IMR-90 (cell line): Measurements from ENCODE around the gene IL12RB2. TPM values are rescaled to one million over a fixed set of nuclear protein-coding genes. Genes with fewer than 3 reads are reported as not detected.

Source experiments
- ATAC-seq: fragments of 200-7000 bp; cut with Tn5 transposase; 2 replicates; pipeline ENCODE4 v1.9.1; 2020; ENCODE audit warnings: low read depth, mild to moderate bottlenecking, moderate library complexity
- BruUV-seq: library from RNA; stranded (reverse); fragments of 400-500 nt; replicated peaks from 2 replicates; lab custom pipeline; 2021; lab: Mats Ljungman, UMichigan
- CTCF ChIA-PET: fragments of 300-600 bp; formaldehyde crosslinking; extraction: SDS; loops from one replicate; lab custom pipeline; 2021; ENCODE audit warnings: antibody characterized with exemption; lab: Yijun Ruan, JAX
- POLR2A ChIA-PET: fragments of 300-600 bp; sonication (Branson Sonifier 250); formaldehyde crosslinking; loops from one replicate; lab custom pipeline; 2022; ENCODE audit warnings: antibody characterized with exemption; ENCODE audit not compliant: unreplicated experiment; lab: Charles Lee
- DNase-seq: peaks from one replicate; pipeline ENCODE4 v3.0.0; 2013
- H2AFZ ChIP-seq: replicated peaks from 2 replicates; pipeline ENCODE3; 2013; ENCODE audit warnings: low read length, mild to moderate bottlenecking; ENCODE audit not compliant: poor library complexity
- H2AK5ac ChIP-seq: 2 replicates; pipeline ENCODE4 v1.6.1; 2013; ENCODE audit warnings: low read depth, low read length, inconsistent platforms
- H2AK9ac ChIP-seq: replicated peaks from 2 replicates; pipeline ENCODE3; 2013; ENCODE audit warnings: mild to moderate bottlenecking, low read depth, low read length, moderate library complexity; ENCODE audit not compliant: poor library complexity
- H2BK120ac ChIP-seq: 2 replicates; pipeline ENCODE4 v1.6.1; 2013; ENCODE audit warnings: low read depth, low read length, inconsistent platforms
- H2BK15ac ChIP-seq: 3 replicates; pipeline ENCODE4 v1.6.1; 2013; ENCODE audit warnings: low read depth, low read length, inconsistent platforms
- H2BK20ac ChIP-seq: 2 replicates; pipeline ENCODE4 v1.6.1; 2013; ENCODE audit warnings: low read depth, mild to moderate bottlenecking, inconsistent platforms, low read length, moderate library complexity
- H2BK5ac ChIP-seq: 2 replicates; pipeline ENCODE4 v1.6.1; 2013; ENCODE audit warnings: mild to moderate bottlenecking, low read depth, low read length, inconsistent platforms; ENCODE audit not compliant: poor library complexity, severe bottlenecking
- H3K14ac ChIP-seq: replicated peaks from 2 replicates; pipeline ENCODE4 v1.6.1; 2013; ENCODE audit warnings: low read depth, low read length, inconsistent platforms
- H3K18ac ChIP-seq: 2 replicates; pipeline ENCODE4 v1.6.1; 2013; ENCODE audit warnings: low read depth, low read length, control low read depth
- H3K23ac ChIP-seq: 2 replicates; pipeline ENCODE4 v1.6.1; 2013; ENCODE audit warnings: low read depth, low read length, inconsistent platforms
- H3K27ac ChIP-seq: 2 replicates; pipeline ENCODE4 v1.5.1; 2013; ENCODE audit warnings: mild to moderate bottlenecking, control low read depth, low read length; ENCODE audit not compliant: insufficient read depth
- H3K27me3 ChIP-seq: 2 replicates; pipeline ENCODE4 v1.6.1; 2013; ENCODE audit warnings: low read length; ENCODE audit not compliant: control insufficient read depth, insufficient read depth
- H3K36me3 ChIP-seq: 2 replicates; pipeline ENCODE4 v1.6.1; 2013; ENCODE audit warnings: low read length, mixed read lengths; ENCODE audit not compliant: control insufficient read depth, insufficient read depth
- H3K4ac ChIP-seq: 2 replicates; pipeline ENCODE4 v1.6.1; 2013; ENCODE audit warnings: low read depth, low read length, inconsistent platforms
- H3K4me1 ChIP-seq: 2 replicates; pipeline ENCODE4 v1.6.1; 2013; ENCODE audit warnings: low read length, mixed read lengths; ENCODE audit not compliant: control insufficient read depth, insufficient read depth
- H3K4me2 ChIP-seq: 2 replicates; pipeline ENCODE4 v1.6.1; 2013; ENCODE audit warnings: low read depth, mild to moderate bottlenecking, control low read depth, low read length, moderate library complexity
- H3K4me3 ChIP-seq: 2 replicates; pipeline ENCODE4 v1.5.1; 2013; ENCODE audit warnings: low read depth, mild to moderate bottlenecking, control low read depth, low read length, moderate library complexity; ENCODE audit not compliant: insufficient read depth
- H3K56ac ChIP-seq: 2 replicates; pipeline ENCODE4 v1.6.1; 2013; ENCODE audit warnings: low read length, inconsistent platforms; ENCODE audit not compliant: insufficient read depth; ENCODE audit errors: extremely low read depth
- H3K79me1 ChIP-seq, 2 experiments: 2 replicates each; pipeline ENCODE4 v1.6.1; 2013; ENCODE audit warnings: low read length in 2 of 2, inconsistent platforms in 1 of 2, low read depth in 1 of 2
- H3K9ac ChIP-seq: 2 replicates; pipeline ENCODE4 v1.6.1; 2013; ENCODE audit warnings: low read depth, low read length, control low read depth
- H3K9me1 ChIP-seq: 2 replicates; pipeline ENCODE4 v1.6.1; 2013; ENCODE audit warnings: low read length, inconsistent platforms; ENCODE audit not compliant: insufficient read depth
- H3K9me3 ChIP-seq: 2 replicates; pipeline ENCODE4 v1.6.1; 2013; ENCODE audit warnings: low read length; ENCODE audit not compliant: control insufficient read depth, insufficient read depth
- H4K20me1 ChIP-seq: 2 replicates; pipeline ENCODE4 v1.6.1; 2013; ENCODE audit warnings: low read length, inconsistent platforms; ENCODE audit not compliant: insufficient read depth
- H4K5ac ChIP-seq: 2 replicates; pipeline ENCODE4 v1.6.1; 2013; ENCODE audit warnings: mild to moderate bottlenecking, low read depth, low read length, control low read depth
- H4K8ac ChIP-seq, 2 experiments: 2 replicates each; pipeline ENCODE4 v1.6.1; 2013; ENCODE audit warnings: low read depth in 2 of 2, low read length in 2 of 2, control low read depth in 1 of 2, inconsistent platforms in 1 of 2
- H4K91ac ChIP-seq: 2 replicates; pipeline ENCODE4 v1.6.1; 2013; ENCODE audit warnings: low read depth, low read length, inconsistent platforms; ENCODE audit not compliant: insufficient read depth
- CHD1 ChIP-seq: IDR thresholded peaks from 2 replicates; pipeline ENCODE4 v1.6.1; 2012; ENCODE audit warnings: low read depth, low read length, improper control_type of control experiment
- FOS ChIP-seq: fragments of 150-350 bp; IDR thresholded peaks from 2 replicates; pipeline ENCODE4 v1.6.1; 2016; ENCODE audit warnings: low read depth, low read length
- MAFK ChIP-seq: IDR thresholded peaks from 2 replicates; pipeline ENCODE4 v1.6.1; 2012; ENCODE audit warnings: low read depth, low read length, improper control_type of control experiment
- RCOR1 ChIP-seq: IDR thresholded peaks from 2 replicates; pipeline ENCODE4 v1.6.1; 2012; ENCODE audit warnings: mild to moderate bottlenecking, low read length, improper control_type of control experiment; ENCODE audit not compliant: insufficient replicate concordance
- WGBS, 2 experiments: methylation state at CpG; one replicate each; pipeline versions ENCODE4 v1.1.5 to v1.1.7; 2013; ENCODE audit warnings: missing lambda C conversion rate in 2 of 2; ENCODE audit not compliant: insufficient read length in 1 of 2; ENCODE audit errors: extremely low coverage in 2 of 2; 5-methylcytosine and 5-hydroxymethylcytosine counted together
- dilution Hi-C: fragments of 300-500 bp; cut with HindIII; formaldehyde crosslinking; loops from one replicate; pipeline ENCODE4 v1.14.3; 2018; ENCODE audit warnings: low sequenced_read_pairs; ENCODE audit not compliant: unreplicated experiment
- in situ Hi-C: fragments of 300-500 bp; cut with MboI; formaldehyde crosslinking; loops from 3 replicates; pipeline ENCODE4 v1.14.3; 2019; ENCODE audit warnings: low sequenced_read_pairs, inconsistent platforms, mixed read lengths
- intact Hi-C: fragments of 100-400 bp; cut with micrococcal nuclease; formaldehyde crosslinking; loops from 2 replicates; pipeline ENCODE4 v1.10.0; 2022
- polyA plus RNA-seq, 3 experiments: library from polyadenylated mRNA; depleted of rRNA; stranded (reverse); fragments of >200 nt; gene quantifications; 2 replicates each; pipeline ENCODE4 v1.2.3, GENCODE V29; 2012; ENCODE audit warnings: low replicate concordance in 1 of 3
- total RNA-seq: library from RNA; depleted of rRNA; stranded (reverse); fragments of >200 nt; gene quantifications from 2 replicates; pipeline ENCODE4 v1.2.3, GENCODE V29; 2012
- TF ChIP-seq, protein P1 (sequence below): fragments of 150-350 bp; IDR thresholded peaks from 2 replicates; pipeline ENCODE4 v1.6.1; 2017; ENCODE audit warnings: mild to moderate bottlenecking, antibody characterized with exemption, low read length, low read depth
- TF ChIP-seq, protein P2 (sequence below): conservative IDR thresholded peaks from 2 replicates; pipeline ENCODE4 v1.5.1; 2012; ENCODE audit warnings: mild to moderate bottlenecking, low read depth, low read length, improper control_type of control experiment

Gene IL12RB2
- total and polyA plus RNA-seq, 2 of the 4 experiments (the other 2 are of a cell fraction), result not detected

DNA sequence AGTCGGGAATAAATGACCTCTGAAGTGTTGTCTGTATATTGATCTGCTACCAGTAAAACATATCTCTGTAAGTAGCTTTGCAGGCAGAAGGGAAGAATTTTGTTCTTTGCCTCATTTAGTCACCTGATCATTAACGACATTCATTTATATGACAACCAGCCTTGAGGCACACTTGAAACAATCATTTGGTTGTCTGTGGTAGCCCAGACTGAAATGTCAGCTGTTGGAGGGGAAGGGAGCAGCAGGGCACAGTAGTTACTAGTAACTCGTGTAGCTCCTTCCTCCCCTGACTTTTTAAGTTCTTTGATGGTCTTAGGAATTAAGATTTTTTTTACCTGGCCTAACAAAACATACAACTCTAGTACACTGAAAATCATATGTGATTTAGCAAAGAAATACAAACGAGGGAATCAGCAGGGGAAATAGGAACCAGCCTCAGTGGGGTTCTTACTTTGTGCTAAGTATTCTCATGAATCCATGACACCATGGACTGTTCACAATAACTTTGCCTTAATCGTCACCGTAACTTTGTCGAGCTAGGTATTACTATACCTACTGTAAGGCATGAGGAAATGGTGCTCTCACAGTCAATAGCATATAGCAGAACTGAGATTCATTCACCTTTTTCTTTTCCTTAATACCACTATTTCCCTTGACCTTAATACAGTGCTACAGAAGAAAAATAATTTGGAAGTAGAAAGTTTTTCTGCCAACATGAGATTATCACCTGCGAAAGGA, 6.4 kb downstream of the IL12RB2 start:
- in situ Hi-C loops, result no loop called here
- H3K9me3 ChIP-seq, result no peaks in the 10 kb centered on the region
- intact Hi-C loops, result no loop called here
- H3K56ac ChIP-seq, result no peak overlapping the region
- no peak overlapping the region for H3K18ac ChIP-seq
- H3K9me1 ChIP-seq, result no peaks in the 10 kb centered on the region
- no peak overlapping the region for H4K91ac ChIP-seq
- H3K23ac ChIP-seq, result no peak overlapping the region
- no peak overlapping the region for H2AK9ac ChIP-seq
- H3K27me3 ChIP-seq, result peaks cover 22% of the 10 kb centered on the region
- H3K4me1 ChIP-seq, result no peaks in the 10 kb centered on the region
- H3K4me2 ChIP-seq, result no peak overlapping the region
- H2BK15ac ChIP-seq, result no peak overlapping the region
- H4K5ac ChIP-seq, result no peak overlapping the region
- H3K14ac ChIP-seq, result no peak overlapping the region
- H2AK5ac ChIP-seq, result no peak overlapping the region
- H2BK5ac ChIP-seq, result no peak overlapping the region
- DNase-seq, result no peak
- no peak overlapping the region for H4K8ac ChIP-seq
- H2BK20ac ChIP-seq, result no peak overlapping the region
- no peak overlapping the region for H3K4me3 ChIP-seq
- dilution Hi-C loops, result no loop called here
- ATAC-seq, result no peak
- H3K4ac ChIP-seq, result no peak overlapping the region
- H3K27ac ChIP-seq, result no peak overlapping the region
- no TSS peak for BruUV-seq
- CTCF ChIA-PET, result no interaction called here
- H4K20me1 ChIP-seq, result no peaks in the 10 kb centered on the region
- no peak overlapping the region for H3K9ac ChIP-seq
- TF ChIP-seq FOS, result no peak
- TF ChIP-seq CHD1, result no peak
- TF ChIP-seq RCOR1, result no peak
- TF ChIP-seq, protein P1, sequence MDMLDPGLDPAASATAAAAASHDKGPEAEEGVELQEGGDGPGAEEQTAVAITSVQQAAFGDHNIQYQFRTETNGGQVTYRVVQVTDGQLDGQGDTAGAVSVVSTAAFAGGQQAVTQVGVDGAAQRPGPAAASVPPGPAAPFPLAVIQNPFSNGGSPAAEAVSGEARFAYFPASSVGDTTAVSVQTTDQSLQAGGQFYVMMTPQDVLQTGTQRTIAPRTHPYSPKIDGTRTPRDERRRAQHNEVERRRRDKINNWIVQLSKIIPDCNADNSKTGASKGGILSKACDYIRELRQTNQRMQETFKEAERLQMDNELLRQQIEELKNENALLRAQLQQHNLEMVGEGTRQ, result no peak
- TF ChIP-seq, protein P2, sequence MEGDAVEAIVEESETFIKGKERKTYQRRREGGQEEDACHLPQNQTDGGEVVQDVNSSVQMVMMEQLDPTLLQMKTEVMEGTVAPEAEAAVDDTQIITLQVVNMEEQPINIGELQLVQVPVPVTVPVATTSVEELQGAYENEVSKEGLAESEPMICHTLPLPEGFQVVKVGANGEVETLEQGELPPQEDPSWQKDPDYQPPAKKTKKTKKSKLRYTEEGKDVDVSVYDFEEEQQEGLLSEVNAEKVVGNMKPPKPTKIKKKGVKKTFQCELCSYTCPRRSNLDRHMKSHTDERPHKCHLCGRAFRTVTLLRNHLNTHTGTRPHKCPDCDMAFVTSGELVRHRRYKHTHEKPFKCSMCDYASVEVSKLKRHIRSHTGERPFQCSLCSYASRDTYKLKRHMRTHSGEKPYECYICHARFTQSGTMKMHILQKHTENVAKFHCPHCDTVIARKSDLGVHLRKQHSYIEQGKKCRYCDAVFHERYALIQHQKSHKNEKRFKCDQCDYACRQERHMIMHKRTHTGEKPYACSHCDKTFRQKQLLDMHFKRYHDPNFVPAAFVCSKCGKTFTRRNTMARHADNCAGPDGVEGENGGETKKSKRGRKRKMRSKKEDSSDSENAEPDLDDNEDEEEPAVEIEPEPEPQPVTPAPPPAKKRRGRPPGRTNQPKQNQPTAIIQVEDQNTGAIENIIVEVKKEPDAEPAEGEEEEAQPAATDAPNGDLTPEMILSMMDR, result no peak
- no peak for TF ChIP-seq MAFK
- no CpG with 5 or more reads among the region's 8 CpGs for WGBS, 2 experiments
- H3K36me3 ChIP-seq, result no peaks in the 10 kb centered on the region
- H3K79me1 ChIP-seq, result no peaks in the 10 kb centered on the region
- H2AFZ ChIP-seq, result no peak overlapping the region
- POLR2A ChIA-PET, result no interaction called here
- no peak overlapping the region for H2BK120ac ChIP-seq
